Measurements from ENCODE around the gene HOXB13.

The HOXB13 gene

GRCh38 chr17:48761114-48761513 lies 32.6 kb upstream of the HOXB13 start:
- H3K4me3 ChIP-seq (replicated peaks; ENCODE audit: low read depth, low read length): no peak overlapping the region
- no peak for TF ChIP-seq CTCF (IDR thresholded peaks at IDR 0.05; ENCODE audit: low read depth, low read length, missing control alignments)
- DNase-seq (ENCODE audit: extremely low read depth, low read depth): no peak

DNA sequence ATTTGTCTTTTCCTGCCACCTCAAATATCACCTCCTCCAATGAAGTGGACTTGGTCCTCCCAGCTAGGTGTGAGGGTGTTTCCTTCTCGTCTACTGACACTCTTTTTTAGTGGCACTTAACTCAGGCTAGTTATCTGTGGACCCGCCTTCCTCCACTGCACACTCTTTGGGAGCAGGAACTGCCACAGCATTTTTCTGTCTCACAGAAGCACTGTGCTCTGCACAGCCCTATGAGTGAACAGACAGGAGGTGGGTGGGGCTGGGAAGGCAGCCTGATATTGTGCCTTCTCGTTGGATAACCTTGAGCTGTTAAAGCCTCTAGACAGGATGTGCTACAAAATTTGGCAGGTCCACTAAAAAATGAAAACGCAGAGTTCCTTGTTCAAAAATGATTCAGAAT lies 31.9 kb upstream of the HOXB13 start:
- TF ChIP-seq CTCF (IDR thresholded peaks at IDR 0.05; ENCODE audit: low read depth, low read length, missing control alignments): no peak
- no peak overlapping the region for H3K4me3 ChIP-seq (replicated peaks; ENCODE audit: low read depth, low read length)
- DNase-seq (ENCODE audit: extremely low read depth, low read depth): no peak

GRCh38 chr17:48759288-48759687 lies 30.7 kb upstream of the HOXB13 start:
- no peak overlapping the region for H3K4me3 ChIP-seq (replicated peaks; ENCODE audit: low read depth, low read length)
- no peak for TF ChIP-seq CTCF (IDR thresholded peaks at IDR 0.05; ENCODE audit: low read depth, low read length, missing control alignments)
- DNase-seq (ENCODE audit: extremely low read depth, low read depth): no peak

- no peak for TF ChIP-seq CTCF (IDR thresholded peaks at IDR 0.05; ENCODE audit: low read depth, low read length, missing control alignments)
- H3K4me3 ChIP-seq (replicated peaks; ENCODE audit: low read depth, low read length): no peak overlapping the region
- DNase-seq (ENCODE audit: extremely low read depth, low read depth): no peak
Observed at GRCh38 chr17:48757524-48757961, 29.0 kb upstream of the HOXB13 start.

- DNase-seq (ENCODE audit: extremely low read depth, low read depth): no peak
- H3K4me3 ChIP-seq (replicated peaks; ENCODE audit: low read depth, low read length): no peak overlapping the region
- no peak for TF ChIP-seq CTCF (IDR thresholded peaks at IDR 0.05; ENCODE audit: low read depth, low read length, missing control alignments)
Observed at GRCh38 chr17:48756830-48757251, 28.3 kb upstream of the HOXB13 start.

- TF ChIP-seq CTCF (IDR thresholded peaks at IDR 0.05; ENCODE audit: low read depth, low read length, missing control alignments): no peak
- H3K4me3 ChIP-seq (replicated peaks; ENCODE audit: low read depth, low read length): no peak overlapping the region
- no peak for DNase-seq (ENCODE audit: extremely low read depth, low read depth)
Observed at GRCh38 chr17:48755356-48755755, 26.8 kb upstream of the HOXB13 start.

All from HFF-Myc (cell line).